Sigmoid colon (tissue), 7 donors: Measurements from ENCODE around the gene GDF2. TPM values are rescaled to one million over a fixed set of nuclear protein-coding genes. Genes with fewer than 3 reads are reported as not detected.

Experiments
- DNase-seq: peaks from one replicate; pipeline ENCODE4 v3.0.0-alpha.2; 2019
- H3K27ac ChIP-seq, 4 donors: fragments of 200-600 bp; sonication (generic); one replicate each; pipeline ENCODE4 v1.5.1; 2016 to 2019; ENCODE audit warnings: mild to moderate bottlenecking in 1 of 4
- H3K27me3 ChIP-seq, 3 donors: fragments of 200-600 bp; sonication (generic); one replicate each; pipeline ENCODE4 v1.5.1; 2019; ENCODE audit warnings: mild to moderate bottlenecking in 1 of 3
- H3K36me3 ChIP-seq, 4 donors: fragments of 200-600 bp; sonication (generic); one replicate each; pipeline ENCODE4 v1.5.1; 2016 to 2019
- H3K4me1 ChIP-seq, 4 donors: fragments of 200-600 bp; sonication (generic); one replicate each; pipeline ENCODE4 v1.5.1; 2017 to 2019
- H3K4me3 ChIP-seq, 4 donors: fragments of 200-600 bp; sonication (generic); one replicate each; pipeline ENCODE4 v1.5.1; 2017 to 2019; ENCODE audit warnings: mild to moderate bottlenecking in 2 of 4, moderate library complexity in 1 of 4
- H3K9me3 ChIP-seq, 4 donors: fragments of 200-600 bp in 3 of 4; sonication (generic) in 3 of 4; one replicate each; pipeline versions ENCODE4 v1.5.1 to v1.6.1; 2013 to 2019
- EP300 ChIP-seq, 4 donors: sonication (generic); formaldehyde crosslinking; IDR thresholded peaks; one replicate each; pipeline ENCODE4 v1.6.1; 2017; ENCODE audit warnings: antibody characterized with exemption in 4 of 4
- POLR2A ChIP-seq, 2 donors: fragments of 450-650 bp; IDR thresholded peaks; one replicate each; pipeline ENCODE4 v1.6.1; 2016; ENCODE audit warnings: antibody characterized with exemption in 2 of 2, mild to moderate bottlenecking in 2 of 2, moderate library complexity in 2 of 2
- POLR2AphosphoS5 ChIP-seq, 4 donors: sonication (generic); formaldehyde crosslinking; IDR thresholded peaks; one replicate each; pipeline ENCODE4 v1.6.1; 2017; ENCODE audit warnings: antibody characterized with exemption in 4 of 4
- WGBS, 2 donors: extraction: QIAGEN DNeasy Blood & Tissue Kit; methylation state at CpG; one replicate each; pipeline ENCODE4 v1.1.7; 2013; 5-methylcytosine and 5-hydroxymethylcytosine counted together
- intact Hi-C: fragments of 100-400 bp; cut with DNase I; formaldehyde crosslinking; loops from one replicate; pipeline ENCODE4 v1.15.1; 2023
- polyA plus RNA-seq, 3 donors: library from polyadenylated mRNA; stranded (reverse); fragments of 200-250 nt; gene quantifications; one replicate each; pipeline ENCODE4 v1.2.3, GENCODE V29; 2013
- total RNA-seq, 4 donors: library from RNA; depleted of rRNA; stranded (reverse); fragments of >200 nt; gene quantifications; one replicate each; pipeline ENCODE4 v1.1.0, GENCODE V29; 2016
- TF ChIP-seq, protein P1 (sequence below), 4 experiments: fragments of 450-650 bp in 3 of 4; fragments of 200-600 bp in 1 of 4; IDR thresholded peaks; one replicate each; pipeline ENCODE4 v1.5.1; 2016 to 2019; ENCODE audit warnings: antibody characterized with exemption in 4 of 4, mild to moderate bottlenecking in 3 of 4, moderate library complexity in 2 of 4
- donor health status: healthy with polysubstance abuse.
- donor health status: Bipolar disorder and iron deficiency.
- donor health status: healthy.

Gene GDF2
- total and polyA plus RNA-seq, 7 donors: not detected

DNA sequence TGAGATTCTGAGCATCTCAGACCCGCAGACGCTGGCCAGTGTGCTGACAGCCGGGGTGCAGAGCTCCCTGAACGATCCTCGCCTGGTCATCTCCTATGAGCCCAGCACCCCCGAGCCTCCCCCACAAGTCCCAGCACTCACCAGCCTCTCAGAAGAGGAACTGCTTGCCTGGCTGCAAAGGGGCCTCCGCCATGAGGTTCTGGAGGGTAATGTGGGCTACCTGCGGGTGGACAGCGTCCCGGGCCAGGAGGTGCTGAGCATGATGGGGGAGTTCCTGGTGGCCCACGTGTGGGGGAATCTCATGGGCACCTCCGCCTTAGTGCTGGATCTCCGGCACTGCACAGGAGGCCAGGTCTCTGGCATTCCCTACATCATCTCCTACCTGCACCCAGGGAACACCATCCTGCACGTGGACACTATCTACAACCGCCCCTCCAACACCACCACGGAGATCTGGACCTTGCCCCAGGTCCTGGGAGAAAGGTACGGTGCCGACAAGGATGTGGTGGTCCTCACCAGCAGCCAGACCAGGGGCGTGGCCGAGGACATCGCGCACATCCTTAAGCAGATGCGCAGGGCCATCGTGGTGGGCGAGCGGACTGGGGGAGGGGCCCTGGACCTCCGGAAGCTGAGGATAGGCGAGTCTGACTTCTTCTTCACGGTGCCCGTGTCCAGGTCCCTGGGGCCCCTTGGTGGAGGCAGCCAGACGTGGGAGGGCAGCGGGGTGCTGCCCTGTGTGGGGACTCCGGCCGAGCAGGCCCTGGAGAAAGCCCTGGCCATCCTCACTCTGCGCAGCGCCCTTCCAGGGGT, 26.6 kb downstream of the GDF2 start:
- no peaks in the 10 kb centered on the region for H3K4me1 ChIP-seq
- intact Hi-C loops: no loop called here
- H3K36me3 ChIP-seq: no peaks in the 10 kb centered on the region
- WGBS, 2 donors: 90 to 91% methylated on average over 36 of the region's 36 CpGs
- no peak overlapping the region for H3K27ac ChIP-seq
- H3K9me3 ChIP-seq: no peaks in the 10 kb centered on the region
- H3K27me3 ChIP-seq: no peaks in the 10 kb centered on the region
- no peak for DNase-seq
- TF ChIP-seq POLR2A (IDR thresholded peaks at IDR 0.05) (no peak), POLR2AphosphoS5 (IDR thresholded peaks at IDR 0.05) (no peak), EP300 (IDR thresholded peaks at IDR 0.05) (no peak)
- TF ChIP-seq, protein P1, sequence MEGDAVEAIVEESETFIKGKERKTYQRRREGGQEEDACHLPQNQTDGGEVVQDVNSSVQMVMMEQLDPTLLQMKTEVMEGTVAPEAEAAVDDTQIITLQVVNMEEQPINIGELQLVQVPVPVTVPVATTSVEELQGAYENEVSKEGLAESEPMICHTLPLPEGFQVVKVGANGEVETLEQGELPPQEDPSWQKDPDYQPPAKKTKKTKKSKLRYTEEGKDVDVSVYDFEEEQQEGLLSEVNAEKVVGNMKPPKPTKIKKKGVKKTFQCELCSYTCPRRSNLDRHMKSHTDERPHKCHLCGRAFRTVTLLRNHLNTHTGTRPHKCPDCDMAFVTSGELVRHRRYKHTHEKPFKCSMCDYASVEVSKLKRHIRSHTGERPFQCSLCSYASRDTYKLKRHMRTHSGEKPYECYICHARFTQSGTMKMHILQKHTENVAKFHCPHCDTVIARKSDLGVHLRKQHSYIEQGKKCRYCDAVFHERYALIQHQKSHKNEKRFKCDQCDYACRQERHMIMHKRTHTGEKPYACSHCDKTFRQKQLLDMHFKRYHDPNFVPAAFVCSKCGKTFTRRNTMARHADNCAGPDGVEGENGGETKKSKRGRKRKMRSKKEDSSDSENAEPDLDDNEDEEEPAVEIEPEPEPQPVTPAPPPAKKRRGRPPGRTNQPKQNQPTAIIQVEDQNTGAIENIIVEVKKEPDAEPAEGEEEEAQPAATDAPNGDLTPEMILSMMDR (IDR thresholded peaks at IDR 0.05): no peak
- no peak overlapping the region for H3K4me3 ChIP-seq

DNA sequence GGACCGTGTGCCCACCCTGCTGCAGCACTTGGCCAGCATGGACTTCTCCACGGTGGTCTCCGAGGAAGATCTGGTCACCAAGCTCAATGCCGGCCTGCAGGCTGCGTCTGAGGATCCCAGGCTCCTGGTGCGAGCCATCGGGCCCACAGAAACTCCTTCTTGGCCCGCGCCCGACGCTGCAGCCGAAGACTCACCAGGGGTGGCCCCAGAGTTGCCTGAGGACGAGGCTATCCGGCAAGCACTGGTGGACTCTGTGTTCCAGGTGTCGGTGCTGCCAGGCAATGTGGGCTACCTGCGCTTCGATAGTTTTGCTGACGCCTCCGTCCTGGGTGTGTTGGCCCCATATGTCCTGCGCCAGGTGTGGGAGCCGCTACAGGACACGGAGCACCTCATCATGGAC, 27.3 kb downstream of the GDF2 start:
- Histone ChIP-seq H3K4me3 (no peak overlapping the region), H3K4me1 (no peaks in the 10 kb centered on the region), H3K27ac (no peak overlapping the region), H3K9me3 (no peaks in the 10 kb centered on the region), H3K27me3 (no peaks in the 10 kb centered on the region), H3K36me3 (no peaks in the 10 kb centered on the region)
- WGBS, 2 donors: 93 to 94% methylated on average over 22 of the region's 22 CpGs
- no peak for DNase-seq
- TF ChIP-seq, protein P1 (IDR thresholded peaks at IDR 0.05): no peak
- no peak for TF ChIP-seq POLR2AphosphoS5 (IDR thresholded peaks at IDR 0.05)
- no peak for TF ChIP-seq POLR2A (IDR thresholded peaks at IDR 0.05)
- TF ChIP-seq EP300 (IDR thresholded peaks at IDR 0.05): no peak
- intact Hi-C loops: no loop called here

DNA sequence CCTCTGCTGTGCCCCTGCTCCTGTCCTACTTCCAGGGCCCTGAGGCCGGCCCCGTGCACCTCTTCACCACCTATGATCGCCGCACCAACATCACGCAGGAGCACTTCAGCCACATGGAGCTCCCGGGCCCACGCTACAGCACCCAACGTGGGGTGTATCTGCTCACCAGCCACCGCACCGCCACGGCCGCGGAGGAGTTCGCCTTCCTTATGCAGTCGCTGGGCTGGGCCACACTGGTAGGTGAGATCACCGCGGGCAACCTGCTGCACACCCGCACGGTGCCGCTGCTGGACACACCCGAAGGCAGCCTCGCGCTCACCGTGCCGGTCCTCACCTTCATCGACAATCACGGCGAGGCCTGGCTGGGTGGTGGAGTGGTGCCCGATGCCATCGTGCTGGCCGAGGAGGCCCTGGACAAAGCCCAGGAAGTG, 27.7 kb downstream of the GDF2 start:
- H3K4me3 ChIP-seq: no peak overlapping the region
- 95 to 97% methylated on average over 31 of the region's 31 CpGs for WGBS, 2 donors
- DNase-seq: no peak
- intact Hi-C loops: no loop called here
- TF ChIP-seq, protein P1 (IDR thresholded peaks at IDR 0.05): no peak
- TF ChIP-seq EP300 (IDR thresholded peaks at IDR 0.05) (no peak), POLR2A (IDR thresholded peaks at IDR 0.05) (no peak), POLR2AphosphoS5 (IDR thresholded peaks at IDR 0.05) (no peak)
- H3K27ac ChIP-seq: no peak overlapping the region
- no peaks in the 10 kb centered on the region for H3K36me3 ChIP-seq
- H3K9me3 ChIP-seq: no peaks in the 10 kb centered on the region
- no peaks in the 10 kb centered on the region for H3K27me3 ChIP-seq
- no peaks in the 10 kb centered on the region for H3K4me1 ChIP-seq

DNA sequence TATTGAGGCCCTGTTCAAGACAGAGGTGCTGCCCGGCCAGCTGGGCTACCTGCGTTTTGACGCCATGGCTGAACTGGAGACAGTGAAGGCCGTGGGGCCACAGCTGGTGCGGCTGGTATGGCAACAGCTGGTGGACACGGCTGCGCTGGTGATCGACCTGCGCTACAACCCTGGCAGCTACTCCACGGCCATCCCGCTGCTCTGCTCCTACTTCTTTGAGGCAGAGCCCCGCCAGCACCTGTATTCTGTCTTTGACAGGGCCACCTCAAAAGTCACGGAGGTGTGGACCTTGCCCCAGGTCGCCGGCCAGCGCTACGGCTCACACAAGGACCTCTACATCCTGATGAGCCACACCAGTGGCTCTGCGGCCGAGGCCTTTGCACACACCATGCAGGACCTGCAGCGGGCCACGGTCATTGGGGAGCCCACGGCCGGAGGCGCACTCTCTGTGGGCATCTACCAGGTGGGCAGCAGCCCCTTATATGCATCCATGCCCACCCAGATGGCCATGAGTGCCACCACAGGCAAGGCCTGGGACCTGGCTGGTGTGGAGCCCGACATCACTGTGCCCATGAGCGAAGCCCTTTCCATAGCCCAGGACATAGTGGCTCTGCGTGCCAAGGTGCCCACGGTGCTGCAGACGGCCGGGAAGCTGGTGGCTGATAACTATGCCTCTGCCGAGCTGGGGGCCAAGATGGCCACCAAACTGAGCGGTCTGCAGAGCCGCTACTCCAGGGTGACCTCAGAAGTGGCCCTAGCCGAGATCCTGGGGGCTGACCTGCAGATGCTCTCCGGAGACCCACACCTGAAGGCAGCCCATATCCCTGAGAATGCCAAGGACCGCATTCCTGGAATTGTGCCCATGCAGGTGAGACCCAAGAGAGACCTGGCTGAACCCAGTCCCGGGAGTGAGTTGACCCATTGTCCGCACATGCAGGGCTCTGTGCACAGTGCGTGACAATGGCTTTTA, 28.7 kb downstream of the GDF2 start:
- DNase-seq: no peak
- H3K27ac ChIP-seq: no peak overlapping the region
- 93% methylated on average over 39 of the region's 39 CpGs for WGBS, 2 donors
- H3K27me3 ChIP-seq: no peaks in the 10 kb centered on the region
- no peaks in the 10 kb centered on the region for H3K36me3 ChIP-seq
- TF ChIP-seq, protein P1 (IDR thresholded peaks at IDR 0.05): no peak
- TF ChIP-seq POLR2AphosphoS5 (IDR thresholded peaks at IDR 0.05): no peak
- TF ChIP-seq EP300 (IDR thresholded peaks at IDR 0.05): no peak
- no peak for TF ChIP-seq POLR2A (IDR thresholded peaks at IDR 0.05)
- H3K4me1 ChIP-seq: no peaks in the 10 kb centered on the region
- no peaks in the 10 kb centered on the region for H3K9me3 ChIP-seq
- intact Hi-C loops: no loop called here
- H3K4me3 ChIP-seq: no peak overlapping the region
